ENCODE data around the gene OXER1. TPM values are rescaled to one million over a fixed set of nuclear protein-coding genes. Genes with fewer than 3 reads are reported as not detected.

Gene OXER1
- total RNA-seq, 1 donor from 2014 or later: 1.9 TPM

- ChIA-PET POLR2A (interaction anchor here (0.8 to 6.1 kb wide), 7 partner anchors 28 to 843 kb away, joined by 3 to 41 read pairs (median 3); partner anchors contain the start of genes HAAO and THADA), CTCF (interaction anchor here (1.2 kb wide), 1 partner anchor 90 kb away, joined by 3 read pairs; no protein-coding TSS in a partner anchor)
- no peak for DNase-seq
- no peak for ATAC-seq (ENCODE audit: low read depth)
- H3K27ac Mint-ChIP-seq: peak overlapping the region; percentile 76
- intact Hi-C loops (cut with micrococcal nuclease): loop anchor here (1.0 to 2.0 kb wide), 3 partner anchors 30 to 58 kb away; partner anchors contain the start of gene HAAO
- no peak for TF ChIP-seq CTCF (IDR thresholded peaks at IDR 0.05)
- no peaks in the 10 kb centered on the region for H3K9me3 Mint-ChIP-seq
- peaks cover 47% of the 10 kb centered on the region for H3K4me1 Mint-ChIP-seq
- no peaks in the 10 kb centered on the region for H3K36me3 Mint-ChIP-seq (ENCODE audit: low read depth)
- no peaks in the 10 kb centered on the region for H3K27me3 Mint-ChIP-seq
- H3K4me3 Mint-ChIP-seq: peak overlapping the region; percentile 50
Measured at GRCh38 chr2:42752816-42753813, 10.8 kb downstream of the OXER1 start.

GRCh38 chr2:42752314-42752713 is 11.6 kb downstream of the OXER1 start:
- no peaks in the 10 kb centered on the region for H3K36me3 Mint-ChIP-seq (ENCODE audit: low read depth)
- intact Hi-C loops (cut with micrococcal nuclease): loop anchor here (1.0 to 2.0 kb wide), 3 partner anchors 30 to 58 kb away; partner anchors contain the start of gene HAAO
- CTCF ChIA-PET: interaction anchor here (1.2 kb wide), 1 partner anchor 90 kb away, joined by 3 read pairs; no protein-coding TSS in a partner anchor
- peaks cover 47% of the 10 kb centered on the region for H3K4me1 Mint-ChIP-seq
- H3K27ac Mint-ChIP-seq: peak overlapping the region; percentile 76
- POLR2A ChIA-PET: interaction anchor here (0.7 to 6.1 kb wide), 6 partner anchors 27 to 844 kb away, joined by 3 to 41 read pairs (median 4); partner anchors contain the start of genes HAAO and THADA
- no peaks in the 10 kb centered on the region for H3K9me3 Mint-ChIP-seq
- no peak for TF ChIP-seq CTCF (IDR thresholded peaks at IDR 0.05)
- no peaks in the 10 kb centered on the region for H3K27me3 Mint-ChIP-seq
- peak; percentile 52 for ATAC-seq (ENCODE audit: low read depth)
- H3K4me3 Mint-ChIP-seq: peak overlapping the region; percentile 50
- DNase-seq: no peak

GRCh38 chr2:42748840-42749239 is 15.1 kb downstream of the OXER1 start:
- ChIA-PET CTCF (no interaction called here), POLR2A (no interaction called here)
- Mint-ChIP-seq H3K36me3 (ENCODE audit: low read depth) (no peaks in the 10 kb centered on the region), H3K4me3 (no peak overlapping the region), H3K27ac (no peak overlapping the region), H3K4me1 (peaks cover 29% of the 10 kb centered on the region), H3K9me3 (no peaks in the 10 kb centered on the region), H3K27me3 (no peaks in the 10 kb centered on the region)
- no peak for DNase-seq
- intact Hi-C loops (cut with micrococcal nuclease): no loop called here
- ATAC-seq (ENCODE audit: low read depth): no peak
- no peak for TF ChIP-seq CTCF (IDR thresholded peaks at IDR 0.05)

- POLR2A ChIA-PET: interaction anchor here (0.6 kb wide), 1 partner anchor 245 kb away, joined by 3 read pairs; no protein-coding TSS in a partner anchor
- no peaks in the 10 kb centered on the region for H3K27me3 Mint-ChIP-seq
- DNase-seq (no peak), ATAC-seq (ENCODE audit: low read depth) (no peak)
- CTCF ChIA-PET: no interaction called here
- peaks cover 14% of the 10 kb centered on the region for H3K4me1 Mint-ChIP-seq
- no peak overlapping the region for H3K27ac Mint-ChIP-seq
- no peaks in the 10 kb centered on the region for H3K36me3 Mint-ChIP-seq (ENCODE audit: low read depth)
- H3K9me3 Mint-ChIP-seq: no peaks in the 10 kb centered on the region
- intact Hi-C loops (cut with micrococcal nuclease): no loop called here
- no peak overlapping the region for H3K4me3 Mint-ChIP-seq
- no peak for TF ChIP-seq CTCF (IDR thresholded peaks at IDR 0.05)
Measured at GRCh38 chr2:42747422-42747821, 16.5 kb downstream of the OXER1 start.

- CTCF ChIA-PET: no interaction called here
Measured at GRCh38 chr2:42744545-42745082, 19.3 kb downstream of the OXER1 start.

More at GRCh38 chr2:42744545-42745082, 19.3 kb downstream of the OXER1 start:
- DNase-seq (no peak), ATAC-seq (ENCODE audit: low read depth) (no peak)
- Mint-ChIP-seq H3K4me3 (no peak overlapping the region), H3K4me1 (peaks cover 5% of the 10 kb centered on the region), H3K36me3 (ENCODE audit: low read depth) (peaks cover 10% of the 10 kb centered on the region), H3K9me3 (no peaks in the 10 kb centered on the region), H3K27me3 (no peaks in the 10 kb centered on the region), H3K27ac (no peak overlapping the region)
- POLR2A ChIA-PET: interaction anchor here (0.6 kb wide), 2 partner anchors 503 to 1388 kb away, joined by 3 read pairs; no protein-coding TSS in a partner anchor
- TF ChIP-seq CTCF (IDR thresholded peaks at IDR 0.05): no peak
- intact Hi-C loops (cut with micrococcal nuclease): no loop called here
